HepG2 (cell line): Measurements from ENCODE around the gene RABGAP1L. TPM values are rescaled to one million over a fixed set of nuclear protein-coding genes. Genes with fewer than 3 reads are reported as not detected.
A peak's percentile ranks its signal among the peaks of the same experiment; 100 is the strongest.

Experiments
- ATAC-seq: fragments of 200-7000 bp; cut with Tn5 transposase; 3 replicates; pipeline ENCODE4 v1.9.1; 2020; ENCODE audit warnings: mild to moderate bottlenecking, moderate library complexity
- BruUV-seq: library from RNA; stranded (reverse); fragments of 400-500 nt; replicated peaks from 2 replicates; lab custom pipeline; 2021; lab: Mats Ljungman, UMichigan
- CTCF ChIA-PET: fragments of 300-600 bp; formaldehyde crosslinking; extraction: SDS; loops from one replicate; lab custom pipeline; 2021; ENCODE audit warnings: low total read pairs, inconsistent platforms, low intra/inter-chr PET ratio; lab: Yijun Ruan, JAX
- POLR2A ChIA-PET: fragments of 350-600 bp; sonication (Branson Sonifier 250); formaldehyde crosslinking; loops from one replicate; lab custom pipeline; 2020; ENCODE audit warnings: antibody characterized with exemption, inconsistent platforms; lab: Yijun Ruan, JAX
- DNase-seq: peaks from one replicate; pipeline ENCODE4 v3.0.0-alpha.2; 2015; ENCODE audit warnings: low spot score
- FAIRE-seq: peaks from 3 replicates; lab custom pipeline; 2011; peaks lifted over from hg19 to GRCh38; lab: Jason Lieb, UNC
- H2AFZ ChIP-seq: one replicate; pipeline ENCODE4 v1.6.1; 2011; ENCODE audit warnings: low read length, inconsistent platforms
- H3K27ac ChIP-seq: fragments of 300-600 bp; 3 replicates; pipeline ENCODE4 v1.8.0; 2011; ENCODE audit warnings: mixed run types, mild to moderate bottlenecking, mixed read lengths, low read length, inconsistent platforms; ENCODE audit not compliant: insufficient read depth; ENCODE audit errors: extremely low read length
- H3K27me3 ChIP-seq, 2 experiments: fragments of 200-600 bp in 1 of 2; 2 replicates in 1 of 2; 3 replicates in 1 of 2; pipeline versions ENCODE4 v1.6.0 to v1.8.0; 2011; ENCODE audit warnings: low read length in 2 of 2, mild to moderate bottlenecking in 2 of 2, moderate library complexity in 2 of 2, inconsistent platforms in 1 of 2; ENCODE audit not compliant: insufficient read depth in 2 of 2, control insufficient read depth in 1 of 2
- H3K36me3 ChIP-seq, 2 experiments: fragments of 200-600 bp in 1 of 2; replicated peaks in 1 of 2; 2 replicates in 1 of 2; 3 replicates in 1 of 2; pipeline versions ENCODE4 v1.5.1 to v1.8.0; 2011; ENCODE audit warnings: low read length in 2 of 2, inconsistent platforms in 1 of 2; ENCODE audit not compliant: insufficient read depth in 2 of 2, control insufficient read depth in 1 of 2
- H3K4me1 ChIP-seq: 2 replicates; pipeline ENCODE4 v1.5.1; 2012; ENCODE audit warnings: low read length, inconsistent platforms; ENCODE audit not compliant: insufficient read depth
- H3K4me2 ChIP-seq: 2 replicates; pipeline ENCODE4 v1.6.0; 2011; ENCODE audit warnings: low read depth, low read length, inconsistent platforms
- H3K4me3 ChIP-seq, 3 experiments: fragments of 200-600 bp in 1 of 3; sonication (generic), shearing (Covaris generic) in 1 of 3; replicated peaks in 1 of 3; 2 replicates each; pipeline ENCODE4 v1.5.1; 2011 to 2016; ENCODE audit warnings: low read length in 3 of 3, inconsistent platforms in 2 of 3, low read depth in 2 of 3, mild to moderate bottlenecking in 2 of 3, control low read depth in 1 of 3, mixed read lengths in 1 of 3; ENCODE audit not compliant: insufficient read depth in 1 of 3
- H3K79me2 ChIP-seq: one replicate; pipeline ENCODE4 v1.6.1; 2011; ENCODE audit warnings: low read length, inconsistent platforms; ENCODE audit not compliant: insufficient read depth
- H3K9ac ChIP-seq: 2 replicates; pipeline ENCODE4 v1.6.0; 2011; ENCODE audit warnings: mild to moderate bottlenecking, low read depth, low read length, inconsistent platforms; ENCODE audit not compliant: insufficient read depth
- H3K9me3 ChIP-seq: 2 replicates; pipeline ENCODE4 v1.5.1; 2012; ENCODE audit warnings: mild to moderate bottlenecking, low read length
- H4K20me1 ChIP-seq: 2 replicates; pipeline ENCODE4 v1.6.0; 2011; ENCODE audit warnings: inconsistent platforms, mild to moderate bottlenecking, low read length, moderate library complexity; ENCODE audit not compliant: insufficient read depth
- AHDC1 ChIP-seq: sonication (generic); formaldehyde crosslinking; IDR thresholded peaks from 2 replicates; pipeline ENCODE4 v1.5.1; 2020; ENCODE audit warnings: mild to moderate bottlenecking, missing genetic modification reagents, borderline replicate concordance
- ARNTL ChIP-seq: sonication (generic); formaldehyde crosslinking; IDR thresholded peaks from 2 replicates; pipeline ENCODE4 v1.4.0; 2020; ENCODE audit warnings: mild to moderate bottlenecking, missing genetic modification reagents
- ATF1 ChIP-seq: IDR thresholded peaks from 2 replicates; pipeline ENCODE4 v1.6.1; 2016; ENCODE audit warnings: mild to moderate bottlenecking, control low read depth
- HNF4A ChIP-seq: sonication (generic); formaldehyde crosslinking; IDR thresholded peaks from 2 replicates; pipeline ENCODE4 v1.4.0; 2020; ENCODE audit warnings: missing genetic modification reagents
- NR2F6 ChIP-seq, 2 experiments: IDR thresholded peaks; 2 replicates each; pipeline ENCODE4 v1.6.1; 2016; ENCODE audit warnings: antibody characterized with exemption in 1 of 2, mild to moderate bottlenecking in 1 of 2
- PAXIP1 ChIP-seq: sonication (generic); formaldehyde crosslinking; conservative IDR thresholded peaks from 2 replicates; pipeline ENCODE4 v1.4.0; 2020; ENCODE audit warnings: mild to moderate bottlenecking, missing genetic modification reagents, moderate library complexity
- PBX2 ChIP-seq: IDR thresholded peaks from 2 replicates; pipeline ENCODE4 v1.6.1; 2016; ENCODE audit warnings: control low read depth
- RCOR2 ChIP-seq: IDR thresholded peaks from 2 replicates; pipeline ENCODE4 v1.6.1; 2016; ENCODE audit warnings: missing biosample characterization, missing genetic modification reagents
- RXRB ChIP-seq: IDR thresholded peaks from 2 replicates; pipeline ENCODE4 v1.6.1; 2016; ENCODE audit warnings: borderline replicate concordance, missing genetic modification reagents, missing compliant biosample characterization
- ZNF567 ChIP-seq: sonication (generic); formaldehyde crosslinking; IDR thresholded peaks from 2 replicates; pipeline ENCODE4 v1.8.1; 2023; ENCODE audit warnings: mild to moderate bottlenecking, missing genetic modification reagents, borderline replicate concordance
- ZNF737 ChIP-seq: sonication (generic); formaldehyde crosslinking; IDR thresholded peaks from 2 replicates; pipeline ENCODE4 v1.5.0; 2020; ENCODE audit warnings: missing genetic modification reagents, mild to moderate bottlenecking, borderline replicate concordance
- ZNF784 ChIP-seq: sonication (generic); formaldehyde crosslinking; IDR thresholded peaks from 2 replicates; pipeline ENCODE4 v1.5.1; 2020; ENCODE audit warnings: missing genetic modification reagents, mild to moderate bottlenecking, borderline replicate concordance
- WGBS: methylation state at CpG from one replicate; pipeline ENCODE4 v1.1.6; 2017; ENCODE audit warnings: low lambda C conversion rate; 5-methylcytosine and 5-hydroxymethylcytosine counted together
- in situ Hi-C: cut with HindIII; loops from 2 replicates; pipeline ENCODE4 v1.10.0; 2017; ENCODE audit warnings: low pct_unique_long_range_greater_than_20kb; ENCODE audit not compliant: extremely low pct_ligation_motif_present
- intact Hi-C: fragments of 100-400 bp; cut with micrococcal nuclease; formaldehyde crosslinking; loops from one replicate; pipeline ENCODE4 v1.10.0; 2022; ENCODE audit not compliant: unreplicated experiment
- polyA plus RNA-seq, 8 experiments: library from polyadenylated mRNA; depleted of rRNA in 3 of 8; stranded (reverse) in 7 of 8; unstranded in 1 of 8; fragments of >200 nt; fragmentation: Illumina TruSeq in 4 of 8; extraction: Trizol in 4 of 8; gene quantifications; 2 replicates each; pipeline versions ENCODE4 v1.2.1 to v1.2.3, GENCODE V29; 2011 to 2016; ENCODE audit warnings: low read depth in 4 of 8, missing spikeins in 1 of 8, mixed read lengths in 1 of 8; ENCODE audit not compliant: insufficient read depth in 1 of 8
- total RNA-seq, 5 experiments: library from RNA; depleted of rRNA; stranded (reverse); fragments of >200 nt; fragmentation: Illumina TruSeq; extraction: Trizol; gene quantifications; 2 replicates each; pipeline ENCODE4 v1.2.3, GENCODE V29; 2016; ENCODE audit warnings: low read depth in 1 of 5

RABGAP1L gene
- total and polyA plus RNA-seq, 2 of the 13 experiments (the other 11 are each of a cell fraction or from before 2014, with no cell fraction given), result 7.9 to 22.6 TPM

GRCh38 chr1:174269989-174270651 lies 110.8 kb downstream of the RABGAP1L start:
- FAIRE-seq (no peak), ATAC-seq (no peak), DNase-seq (peak; percentile 23)
- H3K4me1 ChIP-seq, result peaks cover 95% of the 10 kb centered on the region
- POLR2A ChIA-PET, result no interaction called here
- BruUV-seq, result no TSS peak
- H2AFZ ChIP-seq, result no peak overlapping the region
- 81% methylated on average over 1 of the region's 1 CpG for WGBS
- H3K27ac ChIP-seq, result peak overlapping the region; percentile 54
- H3K4me3 ChIP-seq, result no peak overlapping the region
- H3K9ac ChIP-seq, result no peak overlapping the region
- intact Hi-C loops, result loop anchor here (5.0 to 10.0 kb wide), 3 partner anchors 225 to 727 kb away; partner anchors contain the start of gene CACYBP
- CTCF ChIA-PET, result no interaction called here
- 0 out of 2 replicates have a peak overlapping the region, but pooled peaks have one; percentile 9 for H3K4me2 ChIP-seq
- H3K79me2 ChIP-seq, result no peaks in the 10 kb centered on the region
- no peaks in the 10 kb centered on the region for H4K20me1 ChIP-seq
- H3K27me3 ChIP-seq, result no peaks in the 10 kb centered on the region
- no peaks in the 10 kb centered on the region for H3K36me3 ChIP-seq
- in situ Hi-C loops, result loop anchor here (25.0 kb wide), 1 partner anchor 717 kb away; the partner anchor contains the start of gene CACYBP
- no peaks in the 10 kb centered on the region for H3K9me3 ChIP-seq
- TF ChIP-seq RCOR2 (CRISPR knock-in tag), result peak; percentile 31; the same call in 1 of the 2 replicates
- TF ChIP-seq NR2F6 (IDR thresholded peaks at IDR 0.05), result peak; percentile 32; the same call in 1 of the 2 replicates
- 0 out of 2 replicates have a peak, but pooled peaks have one; percentile 8 for TF ChIP-seq NR2F6 (CRISPR knock-in tag; IDR thresholded peaks at IDR 0.05)
- TF ChIP-seq ZNF784 (CRISPR knock-in tag), result no peak
- TF ChIP-seq RXRB (CRISPR knock-in tag), result peak; percentile 68; the same call in 1 of the 2 replicates
- TF ChIP-seq AHDC1, result peak; percentile 33; the same call in 1 of the 2 replicates
- no peak for TF ChIP-seq ATF1 (CRISPR knock-in tag)
- TF ChIP-seq ARNTL (CRISPR knock-in tag), result no peak
- no peak for TF ChIP-seq ZNF567
- no peak for TF ChIP-seq ZNF737 (CRISPR knock-in tag)
- TF ChIP-seq PBX2 (CRISPR knock-in tag), result no peak
- peak; percentile 41; the same call in 1 of the 2 replicates for TF ChIP-seq HNF4A (CRISPR knock-in tag)
- TF ChIP-seq PAXIP1 (CRISPR knock-in tag), result peak; percentile 64
